Measurements from ENCODE around the gene ERBB2. TPM values are rescaled to one million over a fixed set of nuclear protein-coding genes. Genes with fewer than 3 reads are reported as not detected.

Gene ERBB2
- total RNA-seq, 2 donors from 2014 or later = 110 to 133 TPM

DNA sequence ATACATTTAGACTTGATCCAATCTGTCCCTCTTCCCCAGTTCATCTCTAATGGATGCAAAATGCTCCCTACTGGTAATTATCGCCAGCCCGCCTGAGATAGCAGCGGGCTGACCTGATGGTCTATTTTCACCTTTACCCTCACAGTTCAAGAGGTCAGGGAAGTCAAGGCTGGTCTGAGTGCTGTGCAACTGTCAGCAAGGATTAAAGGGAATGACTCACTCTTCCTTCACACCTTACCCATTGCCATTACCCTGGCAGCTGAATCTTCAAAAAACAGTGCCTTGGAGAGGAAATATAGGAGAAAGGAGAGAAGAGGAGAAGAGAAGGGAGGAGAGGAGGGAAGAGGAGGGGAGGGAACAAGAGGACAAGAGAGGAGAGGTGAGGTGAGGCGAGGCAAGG lies 74.2 kb downstream of the ERBB2 start:
- Histone ChIP-seq H3K4me3 (ENCODE audit: low read length) (no peak overlapping the region), H3K27ac (ENCODE audit: low read depth, low read length) (no peak overlapping the region), H3K36me3 (ENCODE audit: control insufficient read depth, insufficient read depth, low read length) (no peaks in the 10 kb centered on the region), H3K27me3 (ENCODE audit: control insufficient read depth, insufficient read depth, low read length, poor library complexity, severe bottlenecking) (no peaks in the 10 kb centered on the region), H3K4me1 (ENCODE audit: control insufficient read depth, insufficient read depth, low read length) (no peaks in the 10 kb centered on the region), H3K9ac (ENCODE audit: extremely low read depth, low read length, poor library complexity, severe bottlenecking) (no peak overlapping the region), H3K9me3 (ENCODE audit: control insufficient read depth, low read length) (no peaks in the 10 kb centered on the region)
- TF ChIP-seq, protein P1, sequence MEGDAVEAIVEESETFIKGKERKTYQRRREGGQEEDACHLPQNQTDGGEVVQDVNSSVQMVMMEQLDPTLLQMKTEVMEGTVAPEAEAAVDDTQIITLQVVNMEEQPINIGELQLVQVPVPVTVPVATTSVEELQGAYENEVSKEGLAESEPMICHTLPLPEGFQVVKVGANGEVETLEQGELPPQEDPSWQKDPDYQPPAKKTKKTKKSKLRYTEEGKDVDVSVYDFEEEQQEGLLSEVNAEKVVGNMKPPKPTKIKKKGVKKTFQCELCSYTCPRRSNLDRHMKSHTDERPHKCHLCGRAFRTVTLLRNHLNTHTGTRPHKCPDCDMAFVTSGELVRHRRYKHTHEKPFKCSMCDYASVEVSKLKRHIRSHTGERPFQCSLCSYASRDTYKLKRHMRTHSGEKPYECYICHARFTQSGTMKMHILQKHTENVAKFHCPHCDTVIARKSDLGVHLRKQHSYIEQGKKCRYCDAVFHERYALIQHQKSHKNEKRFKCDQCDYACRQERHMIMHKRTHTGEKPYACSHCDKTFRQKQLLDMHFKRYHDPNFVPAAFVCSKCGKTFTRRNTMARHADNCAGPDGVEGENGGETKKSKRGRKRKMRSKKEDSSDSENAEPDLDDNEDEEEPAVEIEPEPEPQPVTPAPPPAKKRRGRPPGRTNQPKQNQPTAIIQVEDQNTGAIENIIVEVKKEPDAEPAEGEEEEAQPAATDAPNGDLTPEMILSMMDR (conservative IDR thresholded peaks at IDR 0.05) = no peak
- 70 to 72% methylated on average over 3 of the region's 4 CpGs for whole genome bisulfite sequencing, 2 experiments (ENCODE audit: insufficient coverage in 1 of 2, insufficient read length in 1 of 2)
- Mint-ChIP-seq H3K9me3 (no peaks in the 10 kb centered on the region), H3K4me1 (peaks cover 10% of the 10 kb centered on the region), H3K36me3 (ENCODE audit: low read depth) (no peaks in the 10 kb centered on the region), H3K4me3 (no peak overlapping the region), H3K27ac (no peak overlapping the region), H3K27me3 (ENCODE audit: insufficient read depth) (no peaks in the 10 kb centered on the region)
- DNase-seq = peak; percentile 55

DNA sequence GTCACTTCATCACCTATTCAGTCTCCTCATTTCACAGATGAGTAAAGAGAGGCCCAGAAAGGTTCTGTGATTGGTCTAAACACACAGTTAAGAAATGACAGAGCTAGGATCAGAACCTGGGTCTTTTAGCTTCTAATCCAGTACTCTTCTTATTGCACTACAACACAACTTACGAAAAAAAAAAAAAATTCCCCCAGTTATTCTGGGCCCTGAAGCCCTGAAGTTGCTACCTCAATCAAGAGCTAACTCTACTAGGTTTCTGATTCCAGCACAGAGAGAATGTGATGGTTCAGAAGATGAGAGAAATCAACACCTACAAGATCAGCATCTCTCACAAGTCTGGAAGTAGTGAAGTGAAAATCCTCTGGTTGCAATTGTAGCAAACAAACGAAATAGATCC lies 75.2 kb downstream of the ERBB2 start:
- no peaks in the 10 kb centered on the region for H3K9me3 ChIP-seq (ENCODE audit: control insufficient read depth, low read length)
- Mint-ChIP-seq H3K27me3 (ENCODE audit: insufficient read depth) (no peaks in the 10 kb centered on the region), H3K27ac (no peak overlapping the region), H3K36me3 (ENCODE audit: low read depth) (no peaks in the 10 kb centered on the region), H3K9me3 (no peaks in the 10 kb centered on the region), H3K4me3 (no peak overlapping the region), H3K4me1 (peaks cover 6% of the 10 kb centered on the region)
- H3K27me3 ChIP-seq (ENCODE audit: control insufficient read depth, insufficient read depth, low read length, poor library complexity, severe bottlenecking) = no peaks in the 10 kb centered on the region
- TF ChIP-seq, protein P1 (conservative IDR thresholded peaks at IDR 0.05) = no peak
- H3K4me3 ChIP-seq (ENCODE audit: low read length) = no peak overlapping the region
- whole genome bisulfite sequencing, 2 experiments (ENCODE audit: insufficient coverage in 1 of 2, insufficient read length in 1 of 2) = 94% methylated on average over 2 of the region's 2 CpGs; no CpG with 5 or more reads in 1 of the 2 experiments
- H3K4me1 ChIP-seq (ENCODE audit: control insufficient read depth, insufficient read depth, low read length) = no peaks in the 10 kb centered on the region
- H3K27ac ChIP-seq (ENCODE audit: low read depth, low read length) = no peak overlapping the region
- DNase-seq = peak; percentile 13
- H3K9ac ChIP-seq (ENCODE audit: extremely low read depth, low read length, poor library complexity, severe bottlenecking) = no peak overlapping the region
- no peaks in the 10 kb centered on the region for H3K36me3 ChIP-seq (ENCODE audit: control insufficient read depth, insufficient read depth, low read length)

DNA sequence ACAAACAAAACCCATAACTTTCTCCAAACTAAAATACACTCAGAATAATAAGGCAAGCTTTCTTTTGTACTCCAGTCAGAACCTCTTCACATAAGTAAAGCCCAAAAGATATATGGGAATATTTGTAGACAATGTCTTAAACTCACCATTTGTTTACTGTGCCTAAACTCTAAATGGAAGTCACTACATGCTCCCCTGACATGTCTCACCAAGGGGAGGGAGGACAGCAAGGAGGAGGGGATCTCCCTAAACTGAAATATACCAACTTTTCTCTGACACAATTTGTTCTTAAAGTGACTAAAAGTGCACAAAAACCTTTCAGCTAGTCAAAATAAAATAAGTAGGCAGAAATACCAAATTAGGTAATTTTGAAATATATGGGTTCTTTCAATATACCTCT lies 76.4 kb downstream of the ERBB2 start:
- Mint-ChIP-seq H3K4me3 (no peak overlapping the region), H3K4me1 (peaks cover 5% of the 10 kb centered on the region), H3K27ac (no peak overlapping the region), H3K36me3 (ENCODE audit: low read depth) (no peaks in the 10 kb centered on the region), H3K9me3 (no peaks in the 10 kb centered on the region), H3K27me3 (ENCODE audit: insufficient read depth) (no peaks in the 10 kb centered on the region)
- Histone ChIP-seq H3K36me3 (ENCODE audit: control insufficient read depth, insufficient read depth, low read length) (no peaks in the 10 kb centered on the region), H3K9me3 (ENCODE audit: control insufficient read depth, low read length) (no peaks in the 10 kb centered on the region), H3K27me3 (ENCODE audit: control insufficient read depth, insufficient read depth, low read length, poor library complexity, severe bottlenecking) (no peaks in the 10 kb centered on the region), H3K4me3 (ENCODE audit: low read length) (no peak overlapping the region), H3K27ac (ENCODE audit: low read depth, low read length) (no peak overlapping the region), H3K4me1 (ENCODE audit: control insufficient read depth, insufficient read depth, low read length) (no peaks in the 10 kb centered on the region), H3K9ac (ENCODE audit: extremely low read depth, low read length, poor library complexity, severe bottlenecking) (no peak overlapping the region)
- peak; percentile 6 for DNase-seq
- TF ChIP-seq, protein P1 (conservative IDR thresholded peaks at IDR 0.05) = no peak
